GM21360 (cell line): ENCODE measurements around the gene ZNF846.
"Not testable (repeated sequence)": the region's sequence is repeated elsewhere in the genome, so short reads cannot be mapped to it uniquely, and the experiment has no call there.

Source experiments
- ATAC-seq: cut with Tn5 transposase; IDR thresholded peaks from one replicate; pipeline ENCODE4 v1.9.1; 2021; ENCODE audit warnings: mild to moderate bottlenecking, moderate library complexity; ENCODE audit not compliant: unreplicated experiment

ZNF846 gene

DNA sequence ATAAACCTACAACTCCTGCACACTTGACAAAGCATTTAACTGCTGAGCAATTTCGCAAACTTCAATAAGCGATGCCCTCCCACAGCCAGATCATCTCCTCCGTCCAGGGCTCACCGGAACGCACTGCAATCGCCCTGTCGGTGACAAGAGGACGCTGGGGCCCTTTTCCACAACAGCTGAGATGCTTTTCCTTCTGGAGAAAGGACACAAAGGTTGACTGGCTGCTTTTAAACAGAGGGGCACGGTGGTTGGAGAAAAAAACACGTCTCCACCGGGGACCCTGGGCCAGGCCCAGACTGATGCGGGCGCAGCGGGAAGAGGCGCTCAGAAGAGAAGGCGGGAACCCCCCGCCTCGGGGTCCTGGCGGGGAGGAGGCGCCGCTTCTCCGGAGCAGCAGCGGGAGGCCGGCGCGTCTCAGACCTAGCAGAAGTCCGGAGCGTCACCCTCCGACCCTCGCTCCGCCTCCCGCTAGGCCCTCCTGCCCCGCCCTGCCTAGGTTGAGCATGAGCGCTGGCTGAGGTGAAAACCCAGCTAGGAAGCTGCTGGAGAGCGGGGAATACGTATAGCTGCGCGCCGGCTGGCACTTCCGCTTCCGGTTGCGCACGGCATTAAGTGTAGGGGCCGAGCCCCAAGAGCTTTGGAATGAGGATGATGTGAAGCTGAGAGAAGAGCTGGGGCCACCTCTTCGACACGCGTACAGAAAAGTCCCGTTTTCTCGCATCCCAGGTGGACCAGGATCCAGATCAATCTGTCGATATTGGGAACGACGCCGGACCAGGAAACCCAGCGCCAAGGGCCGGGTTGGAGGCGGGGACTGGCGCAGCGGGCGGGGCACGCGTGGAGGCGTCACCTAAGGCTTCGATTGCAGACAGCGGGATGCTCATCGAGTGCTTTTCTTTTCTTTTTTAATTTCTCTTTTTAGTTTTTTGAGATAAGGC lies at the start of gene ZNF846:
ZNF846 (minus strand) TSS at position 564 of the 938 bp plus-strand sequence. CDS start 3,788 bp downstream, outside the sequence.
- peak; percentile 92 for ATAC-seq

DNA sequence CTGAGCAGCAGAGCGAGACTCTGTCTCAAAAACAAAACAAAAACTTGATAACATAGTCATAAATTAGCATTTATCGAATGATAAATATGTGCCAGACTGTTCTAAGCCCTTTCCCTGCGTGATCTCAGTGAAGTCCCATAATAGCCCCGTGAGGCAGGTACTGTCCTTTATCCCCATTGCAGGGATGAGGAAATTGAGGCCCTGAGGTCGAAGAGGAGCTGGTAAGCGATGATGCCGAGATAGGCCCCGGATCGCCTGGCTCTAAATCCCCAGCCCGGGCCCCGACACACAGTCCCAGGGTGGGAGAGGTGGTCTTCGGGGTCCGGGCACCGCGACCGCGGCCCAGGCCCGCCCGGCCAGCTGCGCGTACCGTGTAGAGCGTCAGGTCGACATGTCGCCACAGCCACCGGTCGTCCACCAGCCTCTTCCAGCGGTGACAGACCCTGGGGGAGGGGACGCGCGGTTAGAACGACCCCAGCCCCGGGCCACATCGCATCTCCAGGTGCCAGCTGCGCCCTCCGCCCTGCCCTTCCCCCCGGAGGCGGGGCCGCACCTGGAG lies 49.7 kb upstream of the ZNF846 start:
- ATAC-seq: no peak

DNA sequence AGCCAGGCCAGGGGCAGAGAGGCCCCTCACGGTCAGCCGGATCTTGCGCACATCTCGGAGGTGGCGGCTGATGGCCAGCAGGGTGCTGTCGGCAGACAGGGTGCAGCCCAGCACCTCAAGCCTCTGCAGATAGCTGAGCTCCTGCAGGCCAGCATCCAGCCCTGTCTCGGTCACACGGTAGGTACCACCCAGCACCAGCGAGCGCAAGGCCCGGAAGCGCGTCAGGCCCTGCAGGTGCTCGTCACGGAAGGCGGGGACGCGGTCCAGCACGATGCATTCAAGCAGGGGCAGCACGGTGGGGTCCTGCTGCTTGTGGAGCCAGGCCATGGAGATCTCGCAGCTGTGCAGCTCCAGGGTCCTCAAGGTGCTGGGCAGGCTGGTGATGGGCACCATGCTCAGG lies 42.6 kb upstream of the ZNF846 start:
- no peak for ATAC-seq

GRCh38 chr19:9808855-9809824 lies 40.6 kb upstream of the ZNF846 start:
- no peak for ATAC-seq

GRCh38 chr19:9806803-9807202 lies 38.3 kb upstream of the ZNF846 start:
- no peak for ATAC-seq

- no peak for ATAC-seq
Measured at GRCh38 chr19:9801976-9802375, 33.4 kb upstream of the ZNF846 start.

DNA sequence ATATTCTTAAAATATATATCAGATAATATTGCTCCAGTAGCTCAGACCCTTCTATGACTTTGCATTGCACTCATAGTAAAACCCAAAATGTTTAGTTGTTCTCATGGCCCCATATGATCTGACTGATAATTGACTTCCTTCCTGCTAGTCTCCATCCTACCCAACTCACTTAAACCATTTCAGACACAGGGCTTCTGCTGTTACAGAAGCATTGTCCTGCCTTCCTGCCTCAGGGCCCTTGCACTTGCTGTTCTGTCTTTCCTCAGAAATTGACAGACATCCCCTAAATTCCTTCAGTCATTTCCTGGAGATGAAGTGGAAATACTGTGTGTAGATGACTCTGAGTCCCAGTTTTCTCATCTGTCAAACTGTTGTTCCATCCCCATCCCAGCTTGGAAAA lies 30.6 kb upstream of the ZNF846 start:
- ATAC-seq: no peak

- no peak for ATAC-seq
Measured at GRCh38 chr19:9797871-9798270, 29.3 kb upstream of the ZNF846 start.

GRCh38 chr19:9796113-9796773 lies 27.7 kb upstream of the ZNF846 start:
- ATAC-seq: peak; percentile 44

- peak; percentile 5 for ATAC-seq
Measured at GRCh38 chr19:9793071-9793591, 24.6 kb upstream of the ZNF846 start.

GRCh38 chr19:9792206-9793070 lies 23.9 kb upstream of the ZNF846 start:
- ATAC-seq: peak; percentile 34

DNA sequence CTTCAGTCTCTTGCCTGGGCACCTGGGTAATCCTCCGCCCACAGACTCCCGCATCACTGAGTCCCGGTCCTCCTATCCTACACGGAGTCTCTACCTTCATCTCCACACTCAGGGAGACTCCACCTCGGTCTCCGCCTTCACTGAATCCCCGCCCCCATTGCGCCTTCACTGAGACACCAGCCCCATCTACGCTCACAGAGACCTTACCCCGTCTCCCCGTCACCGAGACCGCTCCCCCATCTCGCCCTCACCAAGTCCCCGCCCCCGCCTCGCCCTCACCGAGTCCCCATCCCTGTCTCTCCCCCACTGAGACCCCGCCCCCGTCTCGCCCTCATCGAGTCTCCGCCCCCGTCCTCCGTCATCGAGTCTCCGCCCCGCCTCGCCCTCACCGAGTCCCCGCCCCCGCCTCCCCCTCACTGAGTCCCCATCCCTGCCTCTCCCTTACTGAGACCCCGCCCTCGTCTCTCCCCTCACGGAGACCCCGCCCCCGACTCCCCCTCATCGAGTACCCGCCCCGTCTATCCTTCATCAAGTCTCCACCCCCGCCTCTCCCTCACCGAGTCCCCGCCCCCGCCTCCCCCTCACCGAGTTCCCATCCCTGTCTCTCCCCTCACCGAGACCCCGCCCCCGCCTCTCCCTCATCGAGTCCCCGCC lies 23.1 kb upstream of the ZNF846 start:
- ATAC-seq: peak; percentile 38

DNA sequence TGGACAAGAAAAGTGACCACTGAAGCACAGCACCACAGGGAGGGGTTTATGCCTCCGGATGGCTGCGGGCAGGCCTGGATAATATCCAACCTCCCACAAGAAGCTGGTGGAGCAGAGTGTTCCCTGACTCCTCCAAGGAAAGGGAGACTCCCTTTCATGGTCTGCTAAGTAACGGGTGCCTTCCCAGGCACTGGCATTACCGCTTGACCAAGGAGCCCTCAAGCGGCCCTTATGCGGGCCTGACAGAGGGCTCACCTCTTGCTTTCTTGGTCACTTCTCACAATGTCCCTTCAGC lies 22.5 kb upstream of the ZNF846 start:
- ATAC-seq: not testable (repeated sequence)

GRCh38 chr19:9789579-9789978 lies 21.0 kb upstream of the ZNF846 start:
- ATAC-seq: not testable (repeated sequence)

GRCh38 chr19:9789066-9789465 lies 20.5 kb upstream of the ZNF846 start:
- no peak for ATAC-seq

DNA sequence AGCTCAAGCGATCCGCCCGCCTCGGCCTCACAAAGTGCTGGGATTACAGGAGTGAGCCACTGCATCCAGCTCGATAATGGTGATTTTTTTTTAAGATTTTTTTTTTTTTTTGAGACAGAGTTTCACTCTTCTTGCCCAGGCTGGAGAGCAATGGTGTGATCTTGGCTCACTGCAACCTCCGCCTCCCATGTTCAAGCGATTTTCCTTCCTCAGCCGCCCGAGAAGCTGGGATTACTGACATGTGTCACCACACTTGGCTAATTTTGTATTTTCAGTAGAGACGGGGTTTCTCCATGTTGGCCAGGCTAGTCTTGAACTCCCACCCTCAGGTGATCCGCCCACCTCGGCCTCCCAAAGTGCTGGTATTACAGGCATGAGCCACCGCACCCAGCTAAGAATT lies 20.1 kb upstream of the ZNF846 start:
- not testable (repeated sequence) for ATAC-seq

DNA sequence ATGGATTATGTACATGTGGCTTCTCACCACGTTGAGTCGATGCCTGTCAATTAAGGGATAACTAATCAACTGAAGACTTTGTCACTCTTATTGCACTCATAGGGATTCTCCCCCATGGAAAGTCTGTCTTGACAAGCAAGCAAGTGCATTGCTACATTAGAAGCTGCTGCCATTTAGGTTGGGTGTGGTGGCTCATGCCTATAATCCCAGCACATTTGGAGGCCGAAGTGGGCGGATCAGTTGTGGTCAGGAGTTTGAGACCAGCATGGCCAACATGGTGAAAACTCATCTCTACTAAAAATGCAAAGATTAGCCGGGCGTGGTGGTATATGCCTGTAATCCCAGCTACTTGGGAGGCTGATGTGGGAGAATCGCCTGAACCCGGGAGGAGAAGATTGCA lies 18.3 kb upstream of the ZNF846 start:
- no peak for ATAC-seq

DNA sequence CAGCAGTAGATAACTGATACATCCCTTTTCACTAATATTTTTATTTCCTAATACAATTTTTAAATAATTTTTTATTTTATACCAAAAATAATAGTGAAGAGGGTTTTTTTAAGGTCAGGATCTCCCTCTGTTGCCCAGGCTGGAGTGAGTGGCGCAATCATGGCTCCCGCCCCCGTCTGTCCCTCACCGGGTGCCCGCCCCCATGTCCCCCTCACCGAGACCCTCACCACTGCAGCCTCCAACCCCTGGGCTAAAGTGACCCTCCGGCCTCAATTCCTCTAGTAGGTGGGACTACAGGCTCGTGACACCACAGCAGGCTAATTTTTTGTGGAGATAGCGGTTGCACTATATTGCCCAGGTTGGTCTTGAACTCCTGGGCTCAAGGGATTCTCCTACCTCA lies 17.8 kb upstream of the ZNF846 start:
- no peak for ATAC-seq
